Glomerular visceral epithelial cell (primary cell): Measurements from ENCODE around the gene BRDT.
"Not testable (repeated sequence)": the region's sequence is repeated elsewhere in the genome, so short reads cannot be mapped to it uniquely, and the experiment has no call there.

Source experiments
- DNase-seq: peaks from one replicate; pipeline ENCODE4 v3.0.0-alpha.2; 2016; ENCODE audit errors: extremely low spot score

BRDT gene

DNA sequence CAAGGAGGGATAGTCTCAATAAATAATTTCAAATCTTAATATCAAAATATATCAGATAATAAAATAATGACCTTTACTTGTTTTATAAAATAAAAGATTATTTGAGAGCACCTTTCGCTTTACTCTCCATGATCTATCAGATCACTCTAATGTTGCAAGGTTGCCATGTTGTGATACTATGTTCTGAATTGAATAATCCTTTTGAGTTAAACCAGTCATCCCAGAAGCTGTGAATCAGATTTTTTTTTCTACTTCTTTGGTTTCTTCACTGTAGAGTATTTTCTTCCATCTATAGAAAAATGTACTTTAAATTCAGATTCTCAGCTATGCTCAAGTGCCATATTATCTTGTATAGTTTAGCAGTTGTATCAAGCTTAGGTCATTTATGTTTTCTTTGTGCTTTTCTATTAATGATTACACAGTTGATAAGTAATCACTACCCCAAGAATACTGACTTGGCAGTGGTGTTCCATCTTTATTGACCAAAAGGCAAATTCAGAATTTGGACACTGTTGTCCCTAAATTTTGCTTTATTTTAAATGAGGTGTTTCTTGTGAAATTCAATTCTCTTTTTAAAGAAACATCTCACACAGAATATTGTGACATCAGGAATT lies 32.9 kb downstream of the BRDT start:
- DNase-seq = no peak

- no peak for DNase-seq
Observed at GRCh38 chr1:91993256-91993655, 44.1 kb downstream of the BRDT start.

DNA sequence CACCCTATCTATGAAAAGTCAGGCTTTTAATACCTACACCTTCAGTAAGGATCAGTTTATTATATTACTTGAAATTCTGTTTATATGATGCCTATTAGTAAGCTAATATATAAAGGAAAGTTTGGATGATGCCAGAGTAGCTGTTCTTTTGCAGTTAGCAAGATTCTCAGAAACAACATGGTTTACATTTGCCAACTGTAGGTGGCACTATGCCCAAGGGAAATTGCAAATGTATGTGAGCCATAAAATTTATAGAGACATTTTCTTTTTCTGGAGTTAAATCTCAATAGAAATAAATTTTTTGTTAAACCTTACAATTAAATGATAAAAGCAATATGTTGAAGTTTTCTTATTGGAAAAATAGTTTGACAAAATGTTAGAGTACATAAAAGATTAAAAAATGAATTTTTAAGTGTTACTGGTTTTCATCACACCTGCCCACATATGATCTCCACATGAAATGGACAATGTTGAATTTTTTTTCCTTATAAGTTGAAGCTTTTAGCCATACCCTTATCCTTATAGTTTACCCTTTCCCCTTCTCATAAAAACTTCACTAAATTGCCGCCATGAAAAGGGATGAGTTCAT lies 48.5 kb downstream of the BRDT start:
- DNase-seq = peak; percentile 55

DNA sequence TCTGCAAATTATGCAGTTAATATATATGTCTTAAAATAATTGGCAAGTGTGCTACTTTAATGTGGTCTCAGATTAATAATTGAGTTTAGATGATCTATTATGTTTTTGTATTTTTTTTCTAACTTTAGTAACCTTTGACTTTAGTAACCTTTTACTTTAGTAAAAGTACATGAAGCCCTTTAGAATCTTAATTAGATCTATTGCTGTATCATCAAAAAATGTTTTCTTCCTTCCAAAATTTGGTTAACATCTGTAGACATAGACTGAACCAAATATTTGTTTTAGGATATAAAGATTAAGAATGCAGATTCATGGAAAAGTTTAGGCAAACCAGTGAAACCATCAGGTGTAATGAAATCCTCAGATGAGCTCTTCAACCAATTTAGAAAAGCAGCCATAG lies 54.9 kb downstream of the BRDT start:
- no peak for DNase-seq

GRCh38 chr1:92013923-92014322 lies 64.7 kb downstream of the BRDT start:
- DNase-seq = no peak

DNA sequence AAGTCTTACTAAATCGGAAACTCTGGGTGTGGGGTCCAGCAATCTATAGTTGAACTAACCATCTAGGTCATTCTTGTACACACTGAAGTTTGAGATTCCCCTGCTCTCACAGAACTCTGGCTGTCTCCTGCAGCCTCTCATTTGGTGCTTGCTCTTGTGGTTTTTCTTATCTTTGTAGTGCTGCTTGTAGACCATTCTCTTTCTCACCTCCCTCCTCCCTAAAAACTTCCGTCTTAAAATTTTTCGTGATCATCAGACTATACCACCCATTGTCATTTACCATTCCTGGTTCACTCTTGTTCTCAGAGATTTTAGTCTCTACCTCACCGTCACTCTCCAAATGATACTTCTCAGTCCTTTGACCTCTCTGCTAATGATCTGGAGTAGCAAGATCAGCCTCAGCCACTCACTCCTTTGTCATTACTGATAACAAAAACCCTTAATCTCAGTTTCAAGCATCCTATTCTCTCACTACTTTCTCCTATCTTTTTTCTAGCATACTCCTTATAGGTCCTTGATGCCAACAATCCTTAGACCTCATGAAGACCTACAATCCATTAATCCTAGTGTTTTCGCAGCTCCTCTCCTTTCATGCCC lies 67.6 kb downstream of the BRDT start:
- DNase-seq = no peak

DNA sequence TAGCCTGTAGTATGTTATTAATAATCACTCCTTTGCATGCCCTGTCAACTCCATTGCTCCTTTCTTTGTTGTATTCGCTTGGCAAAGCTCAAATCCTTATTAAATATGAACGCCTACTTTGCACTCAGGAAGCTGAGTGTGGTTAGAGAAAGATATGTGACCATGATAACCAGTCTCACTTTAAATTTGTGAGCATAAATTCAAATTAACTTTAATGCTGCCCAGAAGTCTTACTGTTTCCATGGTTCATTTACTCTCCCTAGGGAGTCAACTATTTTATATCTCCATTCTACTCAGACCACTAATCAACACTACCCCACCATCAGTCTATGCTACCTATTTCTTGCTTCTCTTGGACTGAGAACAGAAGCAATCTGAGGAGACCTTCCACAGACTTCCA lies 68.5 kb downstream of the BRDT start:
- DNase-seq = no peak

- not testable (repeated sequence) for DNase-seq
Observed at GRCh38 chr1:92026042-92026441, 76.8 kb downstream of the BRDT start.

- DNase-seq = no peak
Observed at GRCh38 chr1:92026806-92027205, 77.6 kb downstream of the BRDT start.

DNA sequence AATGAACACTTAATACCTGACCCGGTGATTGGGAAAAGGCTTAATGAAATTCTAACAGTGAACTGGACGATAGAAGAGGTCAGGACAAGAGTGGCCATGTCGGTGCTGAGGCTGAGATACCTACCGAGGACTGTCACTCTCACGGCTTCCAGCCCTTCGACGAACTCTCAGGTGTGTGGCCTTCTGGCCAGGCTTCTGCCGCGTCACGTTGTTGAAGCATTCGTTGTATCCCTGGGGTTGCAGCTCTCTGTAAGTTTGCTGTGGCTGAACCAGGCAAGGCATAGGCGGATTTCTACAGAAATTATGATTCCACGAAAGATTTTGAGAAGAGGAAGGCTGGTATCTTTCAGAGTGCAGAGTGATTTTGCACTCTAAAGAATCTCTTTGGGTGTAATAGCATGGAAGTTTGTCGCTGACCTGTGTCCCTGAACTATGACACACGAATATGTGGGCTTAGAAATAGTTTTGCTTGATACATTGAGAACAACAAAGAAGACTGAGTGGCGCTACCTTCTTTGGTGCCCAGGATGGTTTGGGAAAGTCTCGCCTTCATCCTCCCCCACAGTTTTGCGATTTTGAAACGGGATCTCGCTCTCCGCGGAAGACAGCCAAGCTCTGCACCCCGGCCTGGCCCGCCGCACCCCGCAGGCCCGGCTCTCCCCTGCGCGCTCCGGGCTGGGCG lies 80.2 kb downstream of the BRDT start:
- DNase-seq = no peak

GRCh38 chr1:92030656-92031107 lies 81.5 kb downstream of the BRDT start:
- DNase-seq = peak; percentile 70

DNA sequence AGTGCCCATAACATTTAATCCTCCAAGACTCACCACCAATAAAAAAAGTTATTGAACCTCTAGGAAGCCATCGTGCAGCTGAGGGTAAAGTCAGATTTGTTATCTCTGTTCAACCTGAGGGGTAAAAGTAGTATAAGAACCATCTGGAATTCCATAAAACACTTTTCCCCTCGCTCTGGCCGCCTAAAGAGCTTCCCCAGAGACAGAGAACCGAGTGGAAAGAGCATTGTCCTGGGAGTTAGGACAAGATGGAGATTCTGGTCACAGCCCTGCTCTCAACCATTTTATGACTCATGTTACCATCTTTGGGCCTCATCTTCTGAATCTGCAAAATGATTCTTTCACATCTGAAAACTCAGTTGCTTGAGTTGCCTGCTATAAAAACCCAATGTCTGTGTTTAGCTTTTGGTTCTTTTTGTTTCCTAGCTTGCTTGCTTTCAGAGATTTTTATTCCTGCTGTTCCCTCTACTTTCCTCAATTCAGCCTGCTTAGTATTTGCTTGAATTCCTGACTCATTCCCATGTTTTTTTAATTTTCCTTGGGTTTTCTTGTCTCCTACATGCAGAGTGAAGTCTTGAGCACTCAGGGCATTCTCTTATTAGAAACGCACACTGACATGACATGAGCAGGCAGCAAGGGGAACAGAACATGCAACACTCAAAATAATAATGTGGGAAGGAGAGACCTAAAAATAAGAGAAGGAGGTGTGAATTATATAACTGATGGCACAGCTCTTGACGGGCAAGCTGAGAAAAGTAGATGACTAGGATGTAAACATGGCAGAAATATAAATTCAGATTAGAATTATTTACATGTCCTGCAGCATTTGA lies 82.3 kb downstream of the BRDT start:
- no peak for DNase-seq

DNA sequence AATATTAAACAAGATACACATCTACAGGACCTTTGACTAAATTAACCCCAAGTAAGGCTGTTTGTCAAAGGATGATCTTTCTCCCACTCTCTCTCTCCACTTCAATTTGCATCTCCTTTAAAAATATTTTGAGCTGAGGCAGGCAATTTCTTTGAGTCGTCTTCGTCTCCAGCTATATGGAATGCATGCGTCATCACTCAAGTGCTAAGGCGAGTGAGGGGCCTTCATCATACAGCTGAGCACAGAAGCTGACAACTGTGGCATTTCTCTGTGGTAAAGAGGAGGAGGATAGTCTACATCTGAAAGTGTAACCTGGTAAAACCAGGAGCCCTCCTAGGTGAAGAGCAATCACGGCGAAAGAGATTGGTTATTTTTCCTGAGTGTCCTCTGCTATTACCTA lies 88.2 kb downstream of the BRDT start:
- peak; percentile 51 for DNase-seq

DNA sequence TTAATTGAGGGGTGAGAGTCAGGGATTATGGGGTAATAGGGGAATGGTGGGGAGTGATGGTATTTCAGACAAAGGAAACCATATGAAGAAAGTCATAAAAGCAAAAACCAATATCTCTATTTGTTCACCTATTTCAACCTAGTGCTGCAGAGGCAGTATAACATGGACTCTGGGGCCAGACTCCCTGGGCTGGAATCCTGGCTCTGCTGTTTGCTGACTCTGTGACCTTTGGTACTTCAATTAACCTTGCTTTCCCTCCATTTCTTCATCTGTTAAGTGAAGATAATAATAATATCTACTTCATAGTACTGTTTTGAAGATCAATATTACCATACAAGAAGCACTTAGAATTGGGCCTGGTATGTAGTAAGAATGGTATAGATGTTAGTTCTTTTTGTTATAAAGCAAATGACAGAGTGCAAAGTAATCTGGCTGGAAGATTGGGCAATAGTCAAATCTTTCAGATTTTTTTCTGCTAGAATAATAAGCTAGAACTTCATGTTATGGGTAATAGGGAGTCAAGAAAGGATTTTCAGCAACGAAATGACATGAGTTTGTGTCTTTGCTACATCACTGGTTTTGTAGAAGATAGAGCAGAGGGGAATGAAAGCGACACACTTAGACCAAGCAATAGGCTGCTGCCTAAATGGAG lies 89.6 kb downstream of the BRDT start:
- DNase-seq = no peak

DNA sequence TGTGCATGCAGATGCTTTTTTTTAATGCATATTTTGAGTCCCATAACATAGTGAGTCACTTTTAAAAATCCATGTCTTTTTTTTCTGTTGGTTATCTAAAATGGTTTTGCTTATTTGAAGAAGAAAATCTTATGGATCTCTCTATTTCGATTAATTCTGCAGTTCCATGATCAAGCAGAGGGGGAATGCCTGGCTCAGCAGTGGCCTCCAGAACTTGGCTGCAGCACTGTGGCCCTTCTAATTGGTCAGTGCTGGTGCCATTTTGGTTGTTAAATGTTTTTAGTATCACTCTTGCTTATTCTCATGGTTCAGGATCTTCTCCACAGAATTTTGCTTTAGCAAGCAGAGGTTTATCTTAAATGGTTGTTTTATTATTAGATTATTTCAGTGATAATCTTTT lies 91.8 kb downstream of the BRDT start:
- no peak for DNase-seq

DNA sequence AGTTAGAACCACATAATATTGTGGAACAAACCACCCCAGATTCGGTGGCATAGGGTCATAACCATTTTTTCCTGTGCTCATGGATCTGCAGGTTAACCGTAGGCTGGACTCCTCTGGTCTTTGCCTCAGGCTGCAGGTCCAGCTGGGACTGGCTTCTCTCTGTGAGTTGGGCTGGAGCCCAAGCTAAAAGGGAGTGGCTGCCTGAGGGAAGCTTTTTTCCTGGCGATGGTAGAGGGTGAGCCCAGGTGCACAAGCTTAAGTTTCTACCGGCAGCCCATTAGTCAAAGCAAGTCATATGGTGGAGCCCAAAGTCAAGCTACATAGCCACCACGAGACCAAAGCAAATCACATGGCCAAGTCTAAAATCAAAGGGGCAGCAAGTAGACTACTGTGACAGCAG lies 94.4 kb downstream of the BRDT start:
- DNase-seq = no peak

DNA sequence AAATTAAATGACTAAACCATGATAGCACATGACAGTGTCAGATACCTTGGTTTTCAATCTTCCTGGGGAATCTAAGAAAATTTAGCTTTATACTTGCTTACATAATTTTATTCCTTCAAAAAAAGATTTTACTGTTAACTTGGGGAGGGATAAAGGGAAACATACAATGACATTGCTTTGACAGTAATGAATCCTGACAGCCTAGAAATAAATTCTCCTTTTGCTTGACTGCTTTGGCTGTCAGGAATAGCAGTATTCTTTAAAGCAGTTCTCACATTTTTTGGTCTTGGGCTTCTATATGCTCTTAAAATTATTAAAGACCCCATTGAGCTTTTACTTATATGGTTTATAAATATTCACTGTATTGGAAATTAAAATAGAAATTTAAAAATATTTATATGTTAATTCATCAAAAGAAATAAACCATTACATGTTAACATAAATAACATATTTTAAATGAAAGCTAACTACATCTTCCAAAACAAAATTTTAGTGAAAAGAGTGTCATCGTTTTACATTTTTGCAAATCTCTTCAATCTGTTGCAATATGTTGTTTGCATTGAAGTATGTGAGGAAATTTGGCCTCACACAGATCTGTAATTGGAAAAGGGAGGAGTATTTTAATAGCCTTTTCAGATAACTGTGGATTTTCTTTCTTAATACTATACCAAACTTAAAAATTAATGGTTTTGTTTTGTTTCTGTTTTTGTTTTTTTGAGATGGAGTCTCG lies 96.7 kb downstream of the BRDT start:
- no peak for DNase-seq

- no peak for DNase-seq
Observed at GRCh38 chr1:92051948-92052347, 102.7 kb downstream of the BRDT start.
